Measurements from ENCODE around the gene P2RX5.

Gene P2RX5

DNA sequence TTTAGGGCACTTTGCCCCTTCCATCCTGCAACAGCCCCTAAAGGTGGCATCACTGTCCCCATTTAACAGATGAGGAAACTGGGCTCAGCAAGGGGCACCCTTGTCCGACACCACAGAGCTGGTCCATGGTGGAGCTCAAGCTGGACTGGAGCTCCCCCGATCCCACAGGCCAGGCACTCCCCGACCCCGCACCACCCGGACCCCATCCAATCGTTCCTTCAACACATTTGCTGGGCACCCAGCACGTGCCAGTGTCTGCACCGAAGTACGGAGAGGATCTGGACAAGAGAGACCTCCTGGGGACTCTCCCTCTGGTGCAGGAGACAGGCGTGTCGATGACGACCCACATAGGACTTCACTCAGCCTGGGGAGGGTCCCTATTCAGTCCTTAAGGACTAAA lies 13.9 kb downstream of the P2RX5 start:
- Histone ChIP-seq H3K27me3 (ENCODE audit: control insufficient read depth, insufficient read depth, low read length) (no peaks in the 10 kb centered on the region), H3K4me1 (ENCODE audit: control insufficient read depth, insufficient read depth, low read length) (no peaks in the 10 kb centered on the region), H3K36me3 (ENCODE audit: control insufficient read depth, insufficient read depth, low read length) (no peaks in the 10 kb centered on the region), H3K4me3 (ENCODE audit: low read length) (no peak overlapping the region), H3K9me3 (ENCODE audit: control insufficient read depth, insufficient read depth, low read length) (no peaks in the 10 kb centered on the region), H3K27ac (ENCODE audit: low read length) (no peak overlapping the region)
- WGBS (ENCODE audit: insufficient coverage, insufficient read length): no CpG with 5 or more reads among the region's 12 CpGs
- DNase-seq (ENCODE audit: low read depth, low spot score): no peak

DNA sequence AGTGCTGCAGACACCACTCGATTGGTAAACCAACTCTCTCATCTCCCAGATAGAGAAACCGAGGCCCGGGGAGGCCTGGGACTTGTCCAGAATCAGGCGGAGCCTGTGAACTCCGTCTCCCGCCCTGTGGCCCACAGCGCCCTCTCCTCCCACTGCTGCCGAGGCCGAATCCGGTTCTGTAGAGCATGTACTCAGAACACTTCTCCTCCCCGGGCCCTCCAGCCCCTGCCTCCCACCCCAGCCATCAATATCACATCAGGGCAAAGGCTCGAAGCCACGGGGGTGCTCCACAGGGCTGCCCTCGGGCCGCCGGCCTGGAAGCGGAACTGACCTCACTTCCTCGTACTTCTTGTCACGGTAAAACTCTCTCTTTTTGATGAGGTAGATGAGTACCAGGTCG lies 14.4 kb downstream of the P2RX5 start:
- no peak for DNase-seq (ENCODE audit: low read depth, low spot score)
- no peaks in the 10 kb centered on the region for H3K36me3 ChIP-seq (ENCODE audit: control insufficient read depth, insufficient read depth, low read length)
- WGBS (ENCODE audit: insufficient coverage, insufficient read length): no CpG with 5 or more reads among the region's 20 CpGs

DNA sequence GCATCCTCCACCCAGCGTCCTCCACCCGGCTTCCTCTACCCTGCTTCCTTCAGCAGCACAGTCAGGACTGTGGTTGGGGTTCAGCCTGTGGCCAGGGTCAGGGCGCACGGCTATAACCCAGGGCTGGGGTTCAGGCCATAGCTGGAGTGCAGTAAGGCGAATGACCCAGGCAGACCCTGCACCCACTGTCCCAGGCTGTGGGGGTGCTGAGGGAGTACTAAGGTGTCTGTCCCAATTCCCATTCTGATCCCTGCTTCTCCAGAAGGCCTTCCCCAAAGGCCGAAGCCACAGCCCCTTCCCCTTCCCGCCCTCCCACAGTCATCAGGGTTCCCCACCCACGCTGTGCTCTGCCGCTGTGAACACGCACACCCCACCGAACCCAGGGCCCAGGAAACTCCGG lies 14.9 kb downstream of the P2RX5 start:
- Histone ChIP-seq H3K36me3 (ENCODE audit: control insufficient read depth, insufficient read depth, low read length) (no peaks in the 10 kb centered on the region), H3K4me3 (ENCODE audit: low read length) (no peak overlapping the region), H3K9me3 (ENCODE audit: control insufficient read depth, insufficient read depth, low read length) (no peaks in the 10 kb centered on the region), H3K4me1 (ENCODE audit: control insufficient read depth, insufficient read depth, low read length) (no peaks in the 10 kb centered on the region), H3K27ac (ENCODE audit: low read length) (no peak overlapping the region), H3K27me3 (ENCODE audit: control insufficient read depth, insufficient read depth, low read length) (no peaks in the 10 kb centered on the region)
- WGBS (ENCODE audit: insufficient coverage, insufficient read length): no CpG with 5 or more reads among the region's 12 CpGs
- no peak for DNase-seq (ENCODE audit: low read depth, low spot score)

More for the DNA sequence above, 14.4 kb downstream of the P2RX5 start:
- Histone ChIP-seq H3K9me3 (ENCODE audit: control insufficient read depth, insufficient read depth, low read length) (no peaks in the 10 kb centered on the region), H3K4me1 (ENCODE audit: control insufficient read depth, insufficient read depth, low read length) (no peaks in the 10 kb centered on the region), H3K27me3 (ENCODE audit: control insufficient read depth, insufficient read depth, low read length) (no peaks in the 10 kb centered on the region), H3K27ac (ENCODE audit: low read length) (no peak overlapping the region), H3K4me3 (ENCODE audit: low read length) (no peak overlapping the region)

DNA sequence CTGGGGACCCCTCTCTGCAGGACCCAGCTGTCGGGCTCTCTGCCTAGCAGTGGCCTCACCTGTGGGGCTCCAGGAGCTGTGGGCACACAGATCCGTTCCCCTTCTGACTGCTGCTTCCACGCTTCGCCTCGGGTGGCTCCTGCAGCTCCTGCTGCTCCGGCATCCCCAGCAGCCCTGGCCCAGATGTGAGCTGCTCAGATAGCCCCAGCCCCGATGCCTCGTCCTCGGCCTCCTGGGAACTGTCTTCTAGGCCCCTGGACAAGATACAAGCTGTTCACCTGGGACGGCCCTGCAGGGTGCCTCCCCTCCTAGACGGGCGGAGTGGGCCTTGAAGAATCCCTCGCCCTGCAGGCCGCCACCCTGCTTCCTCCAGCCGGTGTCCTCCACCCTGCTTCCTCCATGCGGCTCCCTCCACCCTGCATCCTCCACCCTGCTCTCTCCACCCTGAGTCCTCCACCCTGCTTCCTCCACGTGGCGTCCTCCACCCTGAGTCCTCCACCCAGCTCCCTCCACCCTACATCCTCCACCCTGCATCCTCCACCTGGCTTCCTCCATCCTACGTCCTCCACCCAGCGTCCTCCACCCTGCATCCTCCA lies 16.3 kb downstream of the P2RX5 start:
- no peaks in the 10 kb centered on the region for H3K9me3 ChIP-seq (ENCODE audit: control insufficient read depth, insufficient read depth, low read length)
- H3K4me3 ChIP-seq (ENCODE audit: low read length): no peak overlapping the region
- H3K27ac ChIP-seq (ENCODE audit: low read length): no peak overlapping the region
- H3K27me3 ChIP-seq (ENCODE audit: control insufficient read depth, insufficient read depth, low read length): no peaks in the 10 kb centered on the region
- no peak for DNase-seq (ENCODE audit: low read depth, low spot score)
- WGBS (ENCODE audit: insufficient coverage, insufficient read length): no CpG with 5 or more reads among the region's 20 CpGs
- no peaks in the 10 kb centered on the region for H3K36me3 ChIP-seq (ENCODE audit: control insufficient read depth, insufficient read depth, low read length)
- no peaks in the 10 kb centered on the region for H3K4me1 ChIP-seq (ENCODE audit: control insufficient read depth, insufficient read depth, low read length)

- DNase-seq (ENCODE audit: low read depth, low spot score): no peak
- no peak overlapping the region for H3K4me3 ChIP-seq (ENCODE audit: low read length)
- H3K9me3 ChIP-seq (ENCODE audit: control insufficient read depth, insufficient read depth, low read length): no peaks in the 10 kb centered on the region
- H3K36me3 ChIP-seq (ENCODE audit: control insufficient read depth, insufficient read depth, low read length): no peaks in the 10 kb centered on the region
- WGBS (ENCODE audit: insufficient coverage, insufficient read length): no CpG with 5 or more reads among the region's 27 CpGs
- no peaks in the 10 kb centered on the region for H3K27me3 ChIP-seq (ENCODE audit: control insufficient read depth, insufficient read depth, low read length)
- H3K27ac ChIP-seq (ENCODE audit: low read length): no peak overlapping the region
- no peaks in the 10 kb centered on the region for H3K4me1 ChIP-seq (ENCODE audit: control insufficient read depth, insufficient read depth, low read length)
Observed at GRCh38 chr17:3678821-3679530, 17.0 kb downstream of the P2RX5 start.

DNA sequence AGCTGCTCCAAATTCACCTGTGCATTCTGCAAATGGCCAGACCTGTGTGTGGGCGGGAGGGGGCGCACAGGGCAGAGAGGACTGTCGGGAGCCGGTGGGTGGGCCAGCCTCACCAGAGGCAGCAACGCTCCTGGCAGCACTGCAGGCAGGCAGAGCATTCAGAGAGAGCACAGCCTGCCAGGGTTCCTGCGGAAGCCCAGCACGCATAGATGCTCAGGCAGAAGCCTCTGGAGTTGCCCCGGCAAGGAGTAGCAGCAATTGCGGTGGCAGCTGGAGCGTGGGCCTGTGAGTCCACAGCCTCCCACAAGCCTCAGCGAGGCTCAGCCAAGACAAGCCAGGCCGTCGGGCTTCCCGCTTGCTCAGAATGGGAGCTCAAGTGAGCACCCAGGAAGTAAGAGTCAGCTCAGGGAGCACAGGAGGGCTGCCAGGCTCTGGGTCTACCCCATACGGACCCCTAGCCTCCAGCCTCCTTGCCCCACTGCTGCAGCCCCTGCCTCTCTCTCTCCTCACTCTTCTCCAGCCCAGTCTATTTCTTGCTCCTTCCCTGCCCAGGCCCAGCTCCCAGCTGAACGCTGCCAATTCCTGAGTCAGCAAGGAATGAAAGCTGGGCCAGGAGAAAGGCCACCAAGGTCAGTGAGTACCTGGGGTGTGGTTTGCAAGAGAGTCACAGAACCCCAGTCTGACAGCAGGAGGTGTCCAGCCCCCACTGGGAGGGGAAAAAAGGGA lies 17.7 kb downstream of the P2RX5 start:
- WGBS (ENCODE audit: insufficient coverage, insufficient read length): no CpG with 5 or more reads among the region's 16 CpGs
- no peak for DNase-seq (ENCODE audit: low read depth, low spot score)
- H3K4me3 ChIP-seq (ENCODE audit: low read length): no peak overlapping the region

DNA sequence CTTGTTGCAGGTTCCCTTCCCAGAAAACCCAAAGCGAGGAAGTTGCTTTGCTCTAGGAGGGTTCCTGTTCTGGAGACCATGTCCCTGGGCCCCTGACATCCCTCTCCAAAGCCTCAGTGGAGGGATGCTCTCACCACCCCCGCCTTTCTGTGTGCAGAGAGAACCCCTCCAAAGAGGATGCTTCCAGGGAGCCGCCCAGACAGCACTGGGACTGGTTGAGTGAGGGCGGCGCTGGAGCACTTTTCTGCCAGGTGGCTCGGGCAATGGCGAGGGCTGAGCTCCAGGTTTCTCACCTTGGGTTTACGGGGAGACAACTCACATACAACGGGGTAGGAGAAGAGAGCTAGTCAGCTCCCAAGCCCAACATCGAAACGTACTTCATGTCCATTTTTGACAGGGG lies 20.1 kb downstream of the P2RX5 start:
- Histone ChIP-seq H3K36me3 (ENCODE audit: control insufficient read depth, insufficient read depth, low read length) (no peaks in the 10 kb centered on the region), H3K27ac (ENCODE audit: low read length) (no peak overlapping the region), H3K27me3 (ENCODE audit: control insufficient read depth, insufficient read depth, low read length) (no peaks in the 10 kb centered on the region), H3K4me1 (ENCODE audit: control insufficient read depth, insufficient read depth, low read length) (no peaks in the 10 kb centered on the region), H3K9me3 (ENCODE audit: control insufficient read depth, insufficient read depth, low read length) (no peaks in the 10 kb centered on the region), H3K4me3 (ENCODE audit: low read length) (no peak overlapping the region)
- DNase-seq (ENCODE audit: low read depth, low spot score): no peak
- WGBS (ENCODE audit: insufficient coverage, insufficient read length): no CpG with 5 or more reads among the region's 11 CpGs

More for the DNA sequence above, 17.7 kb downstream of the P2RX5 start:
- Histone ChIP-seq H3K9me3 (ENCODE audit: control insufficient read depth, insufficient read depth, low read length) (no peaks in the 10 kb centered on the region), H3K36me3 (ENCODE audit: control insufficient read depth, insufficient read depth, low read length) (no peaks in the 10 kb centered on the region), H3K27ac (ENCODE audit: low read length) (no peak overlapping the region), H3K27me3 (ENCODE audit: control insufficient read depth, insufficient read depth, low read length) (no peaks in the 10 kb centered on the region), H3K4me1 (ENCODE audit: control insufficient read depth, insufficient read depth, low read length) (no peaks in the 10 kb centered on the region)

GRCh38 chr17:3672571-3672970 lies 23.4 kb downstream of the P2RX5 start:
- H3K9me3 ChIP-seq (ENCODE audit: control insufficient read depth, insufficient read depth, low read length): no peaks in the 10 kb centered on the region
- WGBS (ENCODE audit: insufficient coverage, insufficient read length): no CpG with 5 or more reads among the region's 4 CpGs
- H3K4me3 ChIP-seq (ENCODE audit: low read length): no peak overlapping the region
- no peak for DNase-seq (ENCODE audit: low read depth, low spot score)
- no peak overlapping the region for H3K27ac ChIP-seq (ENCODE audit: low read length)
- no peaks in the 10 kb centered on the region for H3K4me1 ChIP-seq (ENCODE audit: control insufficient read depth, insufficient read depth, low read length)
- no peaks in the 10 kb centered on the region for H3K27me3 ChIP-seq (ENCODE audit: control insufficient read depth, insufficient read depth, low read length)
- no peaks in the 10 kb centered on the region for H3K36me3 ChIP-seq (ENCODE audit: control insufficient read depth, insufficient read depth, low read length)

- no peaks in the 10 kb centered on the region for H3K9me3 ChIP-seq (ENCODE audit: control insufficient read depth, insufficient read depth, low read length)
- no peaks in the 10 kb centered on the region for H3K36me3 ChIP-seq (ENCODE audit: control insufficient read depth, insufficient read depth, low read length)
- no peak overlapping the region for H3K27ac ChIP-seq (ENCODE audit: low read length)
- no peak for DNase-seq (ENCODE audit: low read depth, low spot score)
- WGBS (ENCODE audit: insufficient coverage, insufficient read length): no CpG with 5 or more reads among the region's 12 CpGs
- H3K4me3 ChIP-seq (ENCODE audit: low read length): peak overlapping the region; percentile 95; the same call in 1 of the 2 replicates
- peaks cover 3% of the 10 kb centered on the region; the same call in 1 of the 2 replicates for H3K4me1 ChIP-seq (ENCODE audit: control insufficient read depth, insufficient read depth, low read length)
- no peaks in the 10 kb centered on the region for H3K27me3 ChIP-seq (ENCODE audit: control insufficient read depth, insufficient read depth, low read length)
Observed at GRCh38 chr17:3669548-3669947, 26.4 kb downstream of the P2RX5 start.

GRCh38 chr17:3669085-3669347 lies 26.9 kb downstream of the P2RX5 start:
- no peaks in the 10 kb centered on the region for H3K36me3 ChIP-seq (ENCODE audit: control insufficient read depth, insufficient read depth, low read length)
- no peak overlapping the region for H3K27ac ChIP-seq (ENCODE audit: low read length)
- peaks cover 3% of the 10 kb centered on the region; the same call in 1 of the 2 replicates for H3K4me1 ChIP-seq (ENCODE audit: control insufficient read depth, insufficient read depth, low read length)
- no CpG with 5 or more reads among the region's 32 CpGs for WGBS (ENCODE audit: insufficient coverage, insufficient read length)
- H3K27me3 ChIP-seq (ENCODE audit: control insufficient read depth, insufficient read depth, low read length): no peaks in the 10 kb centered on the region
- peak overlapping the region; percentile 95 for H3K4me3 ChIP-seq (ENCODE audit: low read length)
- H3K9me3 ChIP-seq (ENCODE audit: control insufficient read depth, insufficient read depth, low read length): no peaks in the 10 kb centered on the region
- DNase-seq (ENCODE audit: low read depth, low spot score): no peak
